IMR-90 (cell line): ENCODE measurements around the gene TOP2A. TPM values are rescaled to one million over a fixed set of nuclear protein-coding genes. Genes with fewer than 3 reads are reported as not detected.
"Not testable (repeated sequence)": the region's sequence is repeated elsewhere in the genome, so short reads cannot be mapped to it uniquely, and the experiment has no call there.

Experiments used
- ATAC-seq: fragments of 200-7000 bp; cut with Tn5 transposase; 2 replicates; pipeline ENCODE4 v1.9.1; 2020; ENCODE audit warnings: low read depth, mild to moderate bottlenecking, moderate library complexity
- BruUV-seq: library from RNA; stranded (reverse); fragments of 400-500 nt; replicated peaks from 2 replicates; lab custom pipeline; 2021; lab: Mats Ljungman, UMichigan
- CTCF ChIA-PET: fragments of 300-600 bp; formaldehyde crosslinking; extraction: SDS; loops from one replicate; lab custom pipeline; 2021; ENCODE audit warnings: antibody characterized with exemption; lab: Yijun Ruan, JAX
- POLR2A ChIA-PET: fragments of 300-600 bp; sonication (Branson Sonifier 250); formaldehyde crosslinking; loops from one replicate; lab custom pipeline; 2022; ENCODE audit warnings: antibody characterized with exemption; ENCODE audit not compliant: unreplicated experiment; lab: Charles Lee
- DNase-seq: peaks from one replicate; pipeline ENCODE4 v3.0.0; 2013
- H2AFZ ChIP-seq: replicated peaks from 2 replicates; pipeline ENCODE3; 2013; ENCODE audit warnings: low read length, mild to moderate bottlenecking; ENCODE audit not compliant: poor library complexity
- H2AK5ac ChIP-seq: 2 replicates; pipeline ENCODE4 v1.6.1; 2013; ENCODE audit warnings: low read depth, low read length, inconsistent platforms
- H2AK9ac ChIP-seq: replicated peaks from 2 replicates; pipeline ENCODE3; 2013; ENCODE audit warnings: mild to moderate bottlenecking, low read depth, low read length, moderate library complexity; ENCODE audit not compliant: poor library complexity
- H2BK120ac ChIP-seq: 2 replicates; pipeline ENCODE4 v1.6.1; 2013; ENCODE audit warnings: low read depth, low read length, inconsistent platforms
- H2BK15ac ChIP-seq: 3 replicates; pipeline ENCODE4 v1.6.1; 2013; ENCODE audit warnings: low read depth, low read length, inconsistent platforms
- H2BK20ac ChIP-seq: 2 replicates; pipeline ENCODE4 v1.6.1; 2013; ENCODE audit warnings: low read depth, mild to moderate bottlenecking, inconsistent platforms, low read length, moderate library complexity
- H2BK5ac ChIP-seq: 2 replicates; pipeline ENCODE4 v1.6.1; 2013; ENCODE audit warnings: mild to moderate bottlenecking, low read depth, low read length, inconsistent platforms; ENCODE audit not compliant: poor library complexity, severe bottlenecking
- H3K14ac ChIP-seq: replicated peaks from 2 replicates; pipeline ENCODE4 v1.6.1; 2013; ENCODE audit warnings: low read depth, low read length, inconsistent platforms
- H3K18ac ChIP-seq: 2 replicates; pipeline ENCODE4 v1.6.1; 2013; ENCODE audit warnings: low read depth, low read length, control low read depth
- H3K23ac ChIP-seq: 2 replicates; pipeline ENCODE4 v1.6.1; 2013; ENCODE audit warnings: low read depth, low read length, inconsistent platforms
- H3K27ac ChIP-seq: 2 replicates; pipeline ENCODE4 v1.5.1; 2013; ENCODE audit warnings: mild to moderate bottlenecking, control low read depth, low read length; ENCODE audit not compliant: insufficient read depth
- H3K27me3 ChIP-seq: 2 replicates; pipeline ENCODE4 v1.6.1; 2013; ENCODE audit warnings: low read length; ENCODE audit not compliant: control insufficient read depth, insufficient read depth
- H3K36me3 ChIP-seq: 2 replicates; pipeline ENCODE4 v1.6.1; 2013; ENCODE audit warnings: low read length, mixed read lengths; ENCODE audit not compliant: control insufficient read depth, insufficient read depth
- H3K4ac ChIP-seq: 2 replicates; pipeline ENCODE4 v1.6.1; 2013; ENCODE audit warnings: low read depth, low read length, inconsistent platforms
- H3K4me1 ChIP-seq: 2 replicates; pipeline ENCODE4 v1.6.1; 2013; ENCODE audit warnings: low read length, mixed read lengths; ENCODE audit not compliant: control insufficient read depth, insufficient read depth
- H3K4me2 ChIP-seq: 2 replicates; pipeline ENCODE4 v1.6.1; 2013; ENCODE audit warnings: low read depth, mild to moderate bottlenecking, control low read depth, low read length, moderate library complexity
- H3K4me3 ChIP-seq: 2 replicates; pipeline ENCODE4 v1.5.1; 2013; ENCODE audit warnings: low read depth, mild to moderate bottlenecking, control low read depth, low read length, moderate library complexity; ENCODE audit not compliant: insufficient read depth
- H3K56ac ChIP-seq: 2 replicates; pipeline ENCODE4 v1.6.1; 2013; ENCODE audit warnings: low read length, inconsistent platforms; ENCODE audit not compliant: insufficient read depth; ENCODE audit errors: extremely low read depth
- H3K79me1 ChIP-seq, 2 experiments: 2 replicates each; pipeline ENCODE4 v1.6.1; 2013; ENCODE audit warnings: low read length in 2 of 2, inconsistent platforms in 1 of 2, low read depth in 1 of 2
- H3K9ac ChIP-seq: 2 replicates; pipeline ENCODE4 v1.6.1; 2013; ENCODE audit warnings: low read depth, low read length, control low read depth
- H3K9me1 ChIP-seq: 2 replicates; pipeline ENCODE4 v1.6.1; 2013; ENCODE audit warnings: low read length, inconsistent platforms; ENCODE audit not compliant: insufficient read depth
- H3K9me3 ChIP-seq: 2 replicates; pipeline ENCODE4 v1.6.1; 2013; ENCODE audit warnings: low read length; ENCODE audit not compliant: control insufficient read depth, insufficient read depth
- H4K20me1 ChIP-seq: 2 replicates; pipeline ENCODE4 v1.6.1; 2013; ENCODE audit warnings: low read length, inconsistent platforms; ENCODE audit not compliant: insufficient read depth
- H4K5ac ChIP-seq: 2 replicates; pipeline ENCODE4 v1.6.1; 2013; ENCODE audit warnings: mild to moderate bottlenecking, low read depth, low read length, control low read depth
- H4K8ac ChIP-seq, 2 experiments: 2 replicates each; pipeline ENCODE4 v1.6.1; 2013; ENCODE audit warnings: low read depth in 2 of 2, low read length in 2 of 2, control low read depth in 1 of 2, inconsistent platforms in 1 of 2
- H4K91ac ChIP-seq: 2 replicates; pipeline ENCODE4 v1.6.1; 2013; ENCODE audit warnings: low read depth, low read length, inconsistent platforms; ENCODE audit not compliant: insufficient read depth
- RAD21 ChIP-seq: IDR thresholded peaks from 2 replicates; pipeline ENCODE4 v1.6.1; 2012; ENCODE audit warnings: low read length, improper control_type of control experiment
- SMC3 ChIP-seq: fragments of 150-350 bp; IDR thresholded peaks from 2 replicates; pipeline ENCODE4 v1.6.1; 2016; ENCODE audit warnings: low read depth, mild to moderate bottlenecking, antibody characterized with exemption, low read length, moderate library complexity
- WGBS, 2 experiments: methylation state at CpG; one replicate each; pipeline versions ENCODE4 v1.1.5 to v1.1.7; 2013; ENCODE audit warnings: missing lambda C conversion rate in 2 of 2; ENCODE audit not compliant: insufficient read length in 1 of 2; ENCODE audit errors: extremely low coverage in 2 of 2; 5-methylcytosine and 5-hydroxymethylcytosine counted together
- dilution Hi-C: fragments of 300-500 bp; cut with HindIII; formaldehyde crosslinking; loops from one replicate; pipeline ENCODE4 v1.14.3; 2018; ENCODE audit warnings: low sequenced_read_pairs; ENCODE audit not compliant: unreplicated experiment
- in situ Hi-C: fragments of 300-500 bp; cut with MboI; formaldehyde crosslinking; loops from 3 replicates; pipeline ENCODE4 v1.14.3; 2019; ENCODE audit warnings: low sequenced_read_pairs, inconsistent platforms, mixed read lengths
- intact Hi-C: fragments of 100-400 bp; cut with micrococcal nuclease; formaldehyde crosslinking; loops from 2 replicates; pipeline ENCODE4 v1.10.0; 2022
- polyA plus RNA-seq, 3 experiments: library from polyadenylated mRNA; depleted of rRNA; stranded (reverse); fragments of >200 nt; gene quantifications; 2 replicates each; pipeline ENCODE4 v1.2.3, GENCODE V29; 2012; ENCODE audit warnings: low replicate concordance in 1 of 3
- total RNA-seq: library from RNA; depleted of rRNA; stranded (reverse); fragments of >200 nt; gene quantifications from 2 replicates; pipeline ENCODE4 v1.2.3, GENCODE V29; 2012
- TF ChIP-seq, protein P1 (sequence below): fragments of 150-350 bp; IDR thresholded peaks from 2 replicates; pipeline ENCODE4 v1.6.1; 2017; ENCODE audit warnings: mild to moderate bottlenecking, antibody characterized with exemption, low read length, low read depth
- TF ChIP-seq, protein P2 (sequence below): conservative IDR thresholded peaks from 2 replicates; pipeline ENCODE4 v1.5.1; 2012; ENCODE audit warnings: mild to moderate bottlenecking, low read depth, low read length, improper control_type of control experiment

TOP2A gene
- total and polyA plus RNA-seq, 2 of the 4 experiments (the other 2 are of a cell fraction) = 43.4 to 68.5 TPM

DNA sequence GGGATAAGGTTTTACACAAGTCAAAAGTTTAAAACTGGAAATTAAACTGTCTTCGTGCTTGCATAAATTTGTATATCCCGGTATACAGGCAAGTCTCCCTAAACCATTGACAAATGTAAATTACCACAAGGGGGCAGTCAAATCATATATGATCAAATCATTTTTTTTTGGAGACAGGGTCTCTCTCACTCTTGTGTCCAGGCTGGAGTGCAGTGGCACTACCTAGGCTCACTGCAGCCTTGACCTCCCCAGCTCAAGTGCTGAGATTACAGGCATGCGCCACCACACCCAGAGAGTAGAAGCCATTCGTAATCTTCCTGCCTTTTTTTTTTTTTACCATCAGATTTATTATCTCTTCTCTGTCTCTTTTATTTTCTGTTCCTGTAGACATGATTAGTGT lies 18.5 kb downstream of the TOP2A start:
- H3K36me3 ChIP-seq = peaks cover 2% of the 10 kb centered on the region; the same call in 1 of the 2 replicates
- H3K4ac ChIP-seq = no peak overlapping the region
- peaks cover 16 to 27% of the 10 kb centered on the region in 2 experiments for H3K79me1 ChIP-seq
- no peaks in the 10 kb centered on the region for H3K9me1 ChIP-seq
- H3K27me3 ChIP-seq = no peaks in the 10 kb centered on the region
- H3K9me3 ChIP-seq = no peaks in the 10 kb centered on the region
- peak overlapping the region in 1 of 2 experiments; percentile 67; a peak in 1 of 4 replicates for H4K8ac ChIP-seq
- no peak overlapping the region for H4K5ac ChIP-seq
- CTCF ChIA-PET = interaction anchor here (0.7 kb wide), 1 partner anchor 134 kb away, joined by 5 read pairs; no protein-coding TSS in a partner anchor
- in situ Hi-C loops = no loop called here
- no peak overlapping the region for H2BK5ac ChIP-seq
- peak; percentile 74 for DNase-seq
- 0 out of 2 replicates have a peak overlapping the region, but pooled peaks have one; percentile 63 for H3K18ac ChIP-seq
- H3K27ac ChIP-seq = no peak overlapping the region
- intact Hi-C loops = loop anchor here (1.0 kb wide), 3 partner anchors 77 to 161 kb away; no protein-coding TSS in a partner anchor
- H4K91ac ChIP-seq = no peak overlapping the region
- WGBS, 2 experiments = no CpG with 5 or more reads among the region's 4 CpGs
- TF ChIP-seq, protein P1, sequence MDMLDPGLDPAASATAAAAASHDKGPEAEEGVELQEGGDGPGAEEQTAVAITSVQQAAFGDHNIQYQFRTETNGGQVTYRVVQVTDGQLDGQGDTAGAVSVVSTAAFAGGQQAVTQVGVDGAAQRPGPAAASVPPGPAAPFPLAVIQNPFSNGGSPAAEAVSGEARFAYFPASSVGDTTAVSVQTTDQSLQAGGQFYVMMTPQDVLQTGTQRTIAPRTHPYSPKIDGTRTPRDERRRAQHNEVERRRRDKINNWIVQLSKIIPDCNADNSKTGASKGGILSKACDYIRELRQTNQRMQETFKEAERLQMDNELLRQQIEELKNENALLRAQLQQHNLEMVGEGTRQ = no peak
- TF ChIP-seq SMC3 (peak; percentile 63), RAD21 (peak; percentile 59)
- TF ChIP-seq, protein P2, sequence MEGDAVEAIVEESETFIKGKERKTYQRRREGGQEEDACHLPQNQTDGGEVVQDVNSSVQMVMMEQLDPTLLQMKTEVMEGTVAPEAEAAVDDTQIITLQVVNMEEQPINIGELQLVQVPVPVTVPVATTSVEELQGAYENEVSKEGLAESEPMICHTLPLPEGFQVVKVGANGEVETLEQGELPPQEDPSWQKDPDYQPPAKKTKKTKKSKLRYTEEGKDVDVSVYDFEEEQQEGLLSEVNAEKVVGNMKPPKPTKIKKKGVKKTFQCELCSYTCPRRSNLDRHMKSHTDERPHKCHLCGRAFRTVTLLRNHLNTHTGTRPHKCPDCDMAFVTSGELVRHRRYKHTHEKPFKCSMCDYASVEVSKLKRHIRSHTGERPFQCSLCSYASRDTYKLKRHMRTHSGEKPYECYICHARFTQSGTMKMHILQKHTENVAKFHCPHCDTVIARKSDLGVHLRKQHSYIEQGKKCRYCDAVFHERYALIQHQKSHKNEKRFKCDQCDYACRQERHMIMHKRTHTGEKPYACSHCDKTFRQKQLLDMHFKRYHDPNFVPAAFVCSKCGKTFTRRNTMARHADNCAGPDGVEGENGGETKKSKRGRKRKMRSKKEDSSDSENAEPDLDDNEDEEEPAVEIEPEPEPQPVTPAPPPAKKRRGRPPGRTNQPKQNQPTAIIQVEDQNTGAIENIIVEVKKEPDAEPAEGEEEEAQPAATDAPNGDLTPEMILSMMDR = peak; percentile 65
- no peaks in the 10 kb centered on the region for H3K4me1 ChIP-seq
- BruUV-seq = no TSS peak
- peak; percentile 75 for ATAC-seq
- POLR2A ChIA-PET = interaction anchor here (0.7 kb wide), 1 partner anchor 182 kb away, joined by 5 read pairs; no protein-coding TSS in a partner anchor
- no peak overlapping the region for H3K9ac ChIP-seq
- H3K56ac ChIP-seq = no peak overlapping the region
- dilution Hi-C loops = no loop called here
- no peaks in the 10 kb centered on the region for H4K20me1 ChIP-seq
- H3K4me3 ChIP-seq = no peak overlapping the region
- no peak overlapping the region for H3K14ac ChIP-seq
- no peak overlapping the region for H2BK20ac ChIP-seq
- H3K23ac ChIP-seq = no peak overlapping the region
- no peak overlapping the region for H2AK5ac ChIP-seq
- H3K4me2 ChIP-seq = no peak overlapping the region
- 0 out of 2 replicates have a peak overlapping the region, but pooled peaks have one; percentile 58 for H2BK120ac ChIP-seq
- H2BK15ac ChIP-seq = no peak overlapping the region
- no peak overlapping the region for H2AFZ ChIP-seq
- no peak overlapping the region for H2AK9ac ChIP-seq

DNA sequence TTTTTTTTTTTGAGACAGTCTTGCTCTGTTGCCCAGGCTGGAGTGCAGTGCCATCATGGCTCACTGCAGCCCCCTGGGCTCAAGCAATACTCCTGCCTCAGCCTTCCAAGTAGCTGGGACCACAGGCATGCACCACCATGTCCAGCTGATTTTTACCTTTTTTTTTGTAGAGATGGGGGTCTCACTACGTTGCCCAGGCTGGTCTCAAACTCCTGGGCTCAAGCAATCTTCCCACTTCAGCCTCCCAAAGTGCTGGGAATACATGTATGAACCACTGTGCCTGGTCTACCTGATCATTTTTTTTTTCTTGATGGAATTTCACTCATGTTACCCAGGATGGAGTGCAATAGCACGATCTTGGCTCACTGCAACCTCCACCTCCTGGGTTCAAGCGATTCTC lies 31.1 kb downstream of the TOP2A start:
- ATAC-seq, H2BK120ac ChIP-seq, H3K27ac ChIP-seq, H3K14ac ChIP-seq, H4K8ac ChIP-seq, H2BK15ac ChIP-seq, H2AFZ ChIP-seq, H3K4ac ChIP-seq, H3K9me1 ChIP-seq, DNase-seq, H2AK9ac ChIP-seq, in situ Hi-C loops, H3K4me2 ChIP-seq, CTCF ChIA-PET, H2BK20ac ChIP-seq, H3K56ac ChIP-seq, BruUV-seq, H3K23ac ChIP-seq, H4K5ac ChIP-seq, H4K20me1 ChIP-seq, H3K4me3 ChIP-seq, H3K36me3 ChIP-seq, H3K4me1 ChIP-seq, POLR2A ChIA-PET, dilution Hi-C loops, intact Hi-C loops, H4K91ac ChIP-seq, H2BK5ac ChIP-seq, H2AK5ac ChIP-seq, H3K27me3 ChIP-seq, H3K9ac ChIP-seq, H3K18ac ChIP-seq, H3K9me3 ChIP-seq, H3K79me1 ChIP-seq: not testable (repeated sequence)
- WGBS, 2 experiments = no CpG with 5 or more reads among the region's 3 CpGs
